ENCODE measurements around the gene CEP135. TPM values are rescaled to one million over a fixed set of nuclear protein-coding genes. Genes with fewer than 3 reads are reported as not detected.
"Not testable (repeated sequence)": the region's sequence is repeated elsewhere in the genome, so short reads cannot be mapped to it uniquely, and the experiment has no call there.

The CEP135 gene
- total RNA-seq, 1 donor from 2014 or later = 15.7 TPM

DNA sequence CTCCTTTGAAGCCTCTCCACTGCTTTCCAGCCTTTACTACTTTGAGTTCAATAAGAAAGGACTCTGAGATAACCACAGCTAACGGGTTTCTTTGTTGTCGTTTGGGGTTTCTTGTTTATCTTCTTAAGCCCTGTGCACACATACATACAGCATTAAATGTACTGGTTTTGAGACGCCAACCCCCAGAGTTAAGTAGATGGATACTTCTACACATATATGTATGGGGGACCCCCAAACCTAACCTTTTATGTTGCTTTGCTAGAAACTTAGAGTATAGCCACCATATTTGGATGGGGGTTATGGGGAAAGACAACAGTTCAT lies 697 bp downstream of the CEP135 start:
- Mint-ChIP-seq H3K9me3 (no peaks in the 10 kb centered on the region), H3K4me1 (ENCODE audit: low read depth) (peaks cover 30% of the 10 kb centered on the region), H3K27ac (peak overlapping the region; percentile 93), H3K27me3 (ENCODE audit: low read depth) (no peaks in the 10 kb centered on the region), H3K4me3 (ENCODE audit: low read depth) (peak overlapping the region; percentile 83), H3K36me3 (ENCODE audit: low read depth) (peaks cover 25% of the 10 kb centered on the region)
- intact Hi-C loops (cut with micrococcal nuclease) = loop anchor here (2.0 to 10.0 kb wide), 9 partner anchors 97 to 1887 kb away; partner anchors contain the start of genes CHIC2, CLOCK, EXOC1 and NOA1
- DNase-seq (ENCODE audit: low spot score) = no peak

DNA sequence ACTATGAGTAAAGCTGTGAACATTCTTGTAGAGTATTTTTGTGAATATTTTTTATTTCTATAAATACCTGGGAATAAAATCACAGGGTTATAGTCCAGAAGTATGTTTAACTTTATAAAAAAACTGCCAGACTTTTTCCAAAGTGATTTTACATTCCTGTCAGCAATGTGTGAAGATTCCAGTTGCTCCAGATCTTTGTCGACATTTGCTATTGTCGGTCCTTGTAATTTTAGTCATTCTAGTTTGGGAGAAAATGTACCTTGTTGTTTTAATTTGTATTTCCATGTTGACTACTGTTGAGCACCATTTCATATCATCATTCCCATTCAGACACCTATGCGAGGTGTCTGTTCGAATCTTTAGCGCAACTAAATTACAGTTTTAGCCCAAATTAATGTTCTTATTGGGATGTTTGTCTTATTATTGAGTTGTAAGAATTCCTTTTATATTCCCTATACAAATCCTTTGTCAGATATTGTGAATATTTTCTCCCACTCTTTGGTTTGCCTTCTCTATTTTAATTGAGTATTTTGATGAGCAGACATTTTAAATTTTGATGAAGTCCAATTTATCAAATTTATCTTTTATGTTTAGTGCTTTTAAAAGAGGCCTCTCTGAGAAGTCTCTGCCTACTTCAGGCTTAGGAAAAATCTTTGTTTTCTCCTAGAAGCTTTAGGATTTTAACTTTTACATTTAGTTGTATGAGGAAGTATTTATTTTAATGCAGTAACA lies 2.6 kb downstream of the CEP135 start:
- intact Hi-C loops (cut with micrococcal nuclease) = no loop called here
- Mint-ChIP-seq H3K4me3 (ENCODE audit: low read depth) (no peak overlapping the region), H3K4me1 (ENCODE audit: low read depth) (peaks cover 30% of the 10 kb centered on the region), H3K36me3 (ENCODE audit: low read depth) (peaks cover 38% of the 10 kb centered on the region), H3K27ac (no peak overlapping the region), H3K9me3 (no peaks in the 10 kb centered on the region), H3K27me3 (ENCODE audit: low read depth) (no peaks in the 10 kb centered on the region)
- DNase-seq (ENCODE audit: low spot score) = no peak

DNA sequence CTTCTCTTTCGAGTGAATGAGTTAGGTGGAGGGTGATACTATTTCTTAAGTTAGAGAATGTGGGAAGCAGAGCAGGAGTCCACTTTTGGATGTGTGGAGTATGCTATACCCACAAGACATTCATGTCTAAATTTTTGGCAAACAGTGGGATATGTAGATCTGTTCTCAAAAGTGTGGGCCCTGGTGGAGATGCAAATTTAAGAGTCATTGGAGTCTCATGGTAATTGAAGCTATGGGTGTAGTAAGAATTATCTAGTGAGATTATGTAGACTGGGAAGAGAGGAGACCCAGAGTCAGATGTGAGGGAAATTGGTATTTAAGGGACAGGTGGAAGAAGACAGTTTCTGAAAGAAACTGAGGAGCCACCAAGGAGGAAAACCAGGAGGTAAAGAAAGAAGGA lies 7.0 kb downstream of the CEP135 start:
- Mint-ChIP-seq H3K27ac (no peak overlapping the region), H3K9me3 (no peaks in the 10 kb centered on the region), H3K36me3 (ENCODE audit: low read depth) (peaks cover 62% of the 10 kb centered on the region), H3K4me3 (ENCODE audit: low read depth) (no peak overlapping the region), H3K27me3 (ENCODE audit: low read depth) (no peaks in the 10 kb centered on the region), H3K4me1 (ENCODE audit: low read depth) (peaks cover 4% of the 10 kb centered on the region)
- intact Hi-C loops (cut with micrococcal nuclease) = no loop called here
- DNase-seq (ENCODE audit: low spot score) = no peak

DNA sequence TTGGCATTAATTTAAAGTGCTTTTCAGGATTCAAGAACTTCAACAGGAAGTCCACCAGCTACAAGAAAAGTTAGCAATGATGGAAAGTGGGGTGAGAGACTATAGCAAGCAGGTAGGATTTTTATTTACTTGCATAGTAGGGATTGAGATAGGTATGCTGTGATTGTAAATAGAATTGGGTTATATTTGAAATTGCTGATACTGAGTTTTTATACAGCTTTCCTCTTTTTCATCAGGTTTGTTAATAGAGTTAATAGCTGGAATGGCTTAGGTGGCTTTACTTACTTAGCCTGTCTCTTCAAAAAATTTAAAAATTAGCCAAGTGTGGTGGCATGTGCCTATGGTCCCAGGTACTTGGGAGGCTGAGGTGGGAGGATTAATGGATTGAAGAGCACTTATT lies 10.9 kb downstream of the CEP135 start:
- no peaks in the 10 kb centered on the region for H3K9me3 Mint-ChIP-seq
- intact Hi-C loops (cut with micrococcal nuclease) = no loop called here
- peaks cover 51% of the 10 kb centered on the region for H3K36me3 Mint-ChIP-seq (ENCODE audit: low read depth)
- no peak for DNase-seq (ENCODE audit: low spot score)
- H3K4me3 Mint-ChIP-seq (ENCODE audit: low read depth) = no peak overlapping the region
- no peak overlapping the region for H3K27ac Mint-ChIP-seq
- no peaks in the 10 kb centered on the region for H3K27me3 Mint-ChIP-seq (ENCODE audit: low read depth)
- no peaks in the 10 kb centered on the region for H3K4me1 Mint-ChIP-seq (ENCODE audit: low read depth)

DNA sequence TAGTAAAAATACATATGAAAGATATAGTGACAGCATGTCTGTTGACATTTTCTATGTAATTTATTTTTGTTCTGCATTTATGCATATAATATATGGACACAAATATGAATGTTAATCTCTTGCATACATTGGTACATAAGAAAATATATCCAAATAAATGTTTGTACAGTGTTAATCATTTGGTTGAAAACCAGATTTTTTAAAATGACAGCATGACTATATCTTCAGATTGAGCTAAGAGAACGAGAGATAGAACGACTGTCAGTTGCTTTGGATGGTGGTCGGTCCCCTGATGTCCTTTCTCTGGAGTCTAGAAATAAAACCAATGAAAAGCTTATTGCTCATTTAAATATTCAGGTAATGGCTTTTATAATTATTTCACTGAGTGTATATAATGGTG lies 15.3 kb downstream of the CEP135 start:
- Mint-ChIP-seq H3K4me1 (ENCODE audit: low read depth) (no peaks in the 10 kb centered on the region), H3K9me3 (no peaks in the 10 kb centered on the region), H3K4me3 (ENCODE audit: low read depth) (no peak overlapping the region), H3K36me3 (ENCODE audit: low read depth) (peaks cover 45% of the 10 kb centered on the region), H3K27me3 (ENCODE audit: low read depth) (no peaks in the 10 kb centered on the region), H3K27ac (no peak overlapping the region)
- no peak for DNase-seq (ENCODE audit: low spot score)
- intact Hi-C loops (cut with micrococcal nuclease) = no loop called here

DNA sequence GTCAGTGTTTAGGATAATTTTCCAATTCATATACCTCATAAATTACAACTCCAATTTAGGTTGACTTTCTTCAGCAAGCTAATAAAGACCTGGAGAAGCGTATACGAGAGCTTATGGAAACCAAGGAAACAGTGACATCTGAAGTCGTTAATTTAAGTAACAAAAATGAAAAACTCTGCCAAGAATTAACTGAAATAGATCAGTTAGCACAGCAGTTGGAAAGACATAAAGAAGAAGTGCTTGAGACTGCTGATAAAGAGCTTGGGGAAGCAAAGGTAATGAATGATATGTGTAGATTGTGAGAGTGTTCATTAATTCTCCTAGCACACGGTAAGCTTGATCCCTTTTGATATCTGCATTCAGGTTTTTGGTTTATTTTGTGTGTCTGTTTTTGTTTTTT lies 16.8 kb downstream of the CEP135 start:
- Mint-ChIP-seq H3K9me3 (no peaks in the 10 kb centered on the region), H3K36me3 (ENCODE audit: low read depth) (peaks cover 35% of the 10 kb centered on the region), H3K4me1 (ENCODE audit: low read depth) (no peaks in the 10 kb centered on the region), H3K27me3 (ENCODE audit: low read depth) (no peaks in the 10 kb centered on the region), H3K27ac (no peak overlapping the region), H3K4me3 (ENCODE audit: low read depth) (no peak overlapping the region)
- intact Hi-C loops (cut with micrococcal nuclease) = no loop called here
- DNase-seq (ENCODE audit: low spot score) = no peak

DNA sequence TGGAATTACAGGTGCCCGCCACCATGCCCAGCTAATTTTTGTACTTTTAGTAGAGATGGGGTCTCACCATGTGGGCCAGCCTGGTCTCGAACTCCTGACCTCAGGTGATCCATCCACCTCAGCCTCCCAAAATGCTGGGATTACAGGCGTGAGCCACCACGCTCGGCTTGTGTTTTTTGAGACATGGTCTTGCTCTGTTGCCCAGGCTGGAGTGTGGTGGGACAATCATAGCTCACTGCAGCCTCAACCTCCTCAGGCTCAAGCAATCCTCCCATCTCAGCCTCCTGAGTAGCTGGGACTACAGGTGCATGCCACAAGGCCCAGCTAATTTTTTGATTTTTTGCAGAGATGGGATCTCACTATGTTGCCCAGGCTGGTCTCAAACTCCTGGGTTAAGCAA lies 17.6 kb downstream of the CEP135 start:
- H3K9me3 Mint-ChIP-seq; H3K4me3 Mint-ChIP-seq (ENCODE audit: low read depth); H3K27ac Mint-ChIP-seq; DNase-seq (ENCODE audit: low spot score); H3K27me3 Mint-ChIP-seq (ENCODE audit: low read depth); H3K4me1 Mint-ChIP-seq (ENCODE audit: low read depth); intact Hi-C loops (cut with micrococcal nuclease): not testable (repeated sequence)
- H3K36me3 Mint-ChIP-seq (ENCODE audit: low read depth) = peaks cover 35% of the 10 kb centered on the region

DNA sequence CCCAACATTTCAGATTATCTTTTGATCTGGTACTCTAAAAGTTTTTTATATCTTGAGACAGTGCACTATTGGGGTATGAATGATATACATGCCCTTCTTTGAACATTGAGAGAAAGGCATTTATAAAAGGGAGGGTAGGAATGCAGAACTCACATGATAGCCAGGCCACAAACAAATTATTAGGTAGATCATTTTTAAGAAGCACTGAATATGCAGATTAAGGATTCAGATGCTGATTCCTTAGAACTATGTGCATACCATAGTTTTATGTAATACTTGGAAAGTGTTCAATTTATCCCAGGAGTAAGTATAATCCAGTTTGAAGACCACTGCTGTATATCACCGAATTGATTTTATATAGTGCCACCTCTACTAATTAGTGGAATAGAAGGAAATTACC lies 18.6 kb downstream of the CEP135 start:
- Mint-ChIP-seq H3K27ac (no peak overlapping the region), H3K36me3 (ENCODE audit: low read depth) (peaks cover 34% of the 10 kb centered on the region), H3K9me3 (no peaks in the 10 kb centered on the region), H3K4me3 (ENCODE audit: low read depth) (no peak overlapping the region), H3K4me1 (ENCODE audit: low read depth) (no peaks in the 10 kb centered on the region), H3K27me3 (ENCODE audit: low read depth) (no peaks in the 10 kb centered on the region)
- no peak for DNase-seq (ENCODE audit: low spot score)
- intact Hi-C loops (cut with micrococcal nuclease) = no loop called here

DNA sequence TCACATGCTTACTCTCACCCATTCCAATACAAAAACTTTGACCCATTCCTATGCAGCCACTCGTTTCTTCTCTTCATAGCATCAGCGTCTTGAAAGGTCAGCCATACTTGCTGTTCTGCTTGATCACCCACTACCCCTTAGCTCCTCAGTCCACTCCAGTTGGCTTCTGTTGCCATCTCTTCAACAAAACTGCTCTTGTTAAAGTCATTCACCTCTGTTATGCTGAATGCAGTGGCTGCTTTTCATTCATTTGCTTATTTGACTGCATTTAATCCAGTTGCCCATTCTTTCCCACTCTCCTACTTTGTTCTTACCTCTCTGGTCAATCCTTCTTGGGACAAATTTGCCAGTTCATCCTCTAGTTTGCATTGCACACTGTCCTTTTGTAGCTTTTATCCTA lies 24.9 kb downstream of the CEP135 start:
- Mint-ChIP-seq H3K9me3 (no peaks in the 10 kb centered on the region), H3K27ac (no peak overlapping the region), H3K27me3 (ENCODE audit: low read depth) (no peaks in the 10 kb centered on the region), H3K4me3 (ENCODE audit: low read depth) (no peak overlapping the region), H3K4me1 (ENCODE audit: low read depth) (no peaks in the 10 kb centered on the region), H3K36me3 (ENCODE audit: low read depth) (peaks cover 26% of the 10 kb centered on the region)
- DNase-seq (ENCODE audit: low spot score) = no peak
- intact Hi-C loops (cut with micrococcal nuclease) = no loop called here

DNA sequence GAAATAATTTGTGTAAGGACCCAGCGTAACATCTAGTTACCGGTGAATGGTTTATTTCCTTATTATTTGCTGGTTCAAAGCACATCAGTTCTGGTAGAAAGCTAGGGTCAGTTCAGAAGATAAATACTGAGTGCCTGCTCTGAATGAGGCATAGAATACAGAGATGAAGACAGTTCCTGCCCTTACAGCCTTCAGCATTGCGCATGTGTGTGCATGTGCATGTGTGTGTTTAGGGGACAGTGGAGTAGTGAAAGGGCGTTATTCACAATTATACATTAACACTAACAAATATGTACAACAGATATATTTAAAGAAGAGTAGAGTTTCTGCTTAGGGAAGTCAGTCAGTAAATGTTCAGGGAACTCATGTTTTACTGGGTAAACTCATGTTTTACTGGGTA lies 29.1 kb downstream of the CEP135 start:
- intact Hi-C loops (cut with micrococcal nuclease) = no loop called here
- Mint-ChIP-seq H3K9me3 (no peaks in the 10 kb centered on the region), H3K4me1 (ENCODE audit: low read depth) (peaks cover 8% of the 10 kb centered on the region), H3K27me3 (ENCODE audit: low read depth) (no peaks in the 10 kb centered on the region), H3K27ac (no peak overlapping the region), H3K4me3 (ENCODE audit: low read depth) (no peak overlapping the region), H3K36me3 (ENCODE audit: low read depth) (peaks cover 46% of the 10 kb centered on the region)
- no peak for DNase-seq (ENCODE audit: low spot score)

DNA sequence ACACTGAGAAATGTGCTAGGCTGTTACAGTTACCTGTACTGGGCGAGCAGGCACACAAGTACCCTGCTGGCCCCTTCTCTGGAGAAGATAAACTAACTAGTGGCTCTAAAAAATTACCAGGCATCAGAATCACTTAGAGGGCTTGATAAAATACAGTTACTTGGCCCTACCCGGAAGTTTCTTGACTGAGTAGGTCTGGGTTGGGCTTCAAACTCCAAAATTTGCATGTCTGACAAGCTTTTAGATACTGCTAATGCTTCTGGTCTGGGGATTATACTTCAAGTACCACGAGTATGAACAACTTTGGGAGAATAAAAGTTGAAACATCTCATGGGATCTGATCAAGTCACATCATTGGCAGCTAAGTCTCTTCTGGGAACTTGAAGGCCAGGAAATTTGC lies 30.8 kb downstream of the CEP135 start:
- Mint-ChIP-seq H3K9me3 (no peaks in the 10 kb centered on the region), H3K4me1 (ENCODE audit: low read depth) (peaks cover 8% of the 10 kb centered on the region), H3K27ac (no peak overlapping the region), H3K4me3 (ENCODE audit: low read depth) (no peak overlapping the region), H3K36me3 (ENCODE audit: low read depth) (peaks cover 53% of the 10 kb centered on the region), H3K27me3 (ENCODE audit: low read depth) (no peaks in the 10 kb centered on the region)
- intact Hi-C loops (cut with micrococcal nuclease) = no loop called here
- no peak for DNase-seq (ENCODE audit: low spot score)

DNA sequence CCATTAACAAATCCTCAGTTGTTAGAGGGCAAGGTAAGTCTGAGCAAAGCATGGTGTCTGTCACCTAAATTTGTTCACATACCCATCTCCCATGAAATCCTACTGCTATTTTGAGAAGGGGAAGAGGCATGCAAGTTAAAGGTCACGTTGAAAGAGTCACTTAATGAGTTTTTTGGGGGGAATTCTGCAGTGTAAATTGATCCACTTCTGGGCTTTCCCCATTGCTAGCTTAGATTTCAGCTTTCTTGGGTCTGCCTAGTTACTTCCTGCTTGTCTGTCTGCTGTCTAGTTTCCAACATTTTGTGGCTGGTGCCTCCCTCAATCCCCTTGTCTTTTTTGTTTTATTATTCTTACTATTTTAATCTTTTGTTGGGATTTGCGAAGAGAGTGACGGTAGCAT lies 32.0 kb downstream of the CEP135 start:
- Mint-ChIP-seq H3K36me3 (ENCODE audit: low read depth) (peaks cover 53% of the 10 kb centered on the region), H3K4me1 (ENCODE audit: low read depth) (peaks cover 8% of the 10 kb centered on the region), H3K27ac (peak overlapping the region; percentile 68), H3K4me3 (ENCODE audit: low read depth) (no peak overlapping the region), H3K27me3 (ENCODE audit: low read depth) (no peaks in the 10 kb centered on the region), H3K9me3 (no peaks in the 10 kb centered on the region)
- no peak for DNase-seq (ENCODE audit: low spot score)
- intact Hi-C loops (cut with micrococcal nuclease) = no loop called here

DNA sequence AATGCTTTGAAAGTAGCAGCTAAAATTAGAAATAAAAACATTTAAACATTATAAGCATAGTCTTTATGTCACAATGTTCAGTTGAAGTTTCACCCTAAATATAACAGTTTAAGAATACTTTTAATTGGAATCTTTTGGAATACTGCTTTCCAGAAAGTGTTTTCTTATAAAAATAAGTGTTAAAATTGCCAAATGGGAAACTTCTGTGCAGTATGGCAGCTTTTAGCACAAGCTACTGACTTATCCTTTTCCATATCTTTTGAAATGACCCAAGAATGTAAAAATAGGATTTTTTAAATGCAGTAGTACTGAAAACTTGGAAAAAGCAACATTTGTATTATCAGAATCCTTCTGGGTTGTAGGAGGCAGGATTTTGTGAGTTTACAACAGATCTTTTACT lies 34.2 kb downstream of the CEP135 start:
- Mint-ChIP-seq H3K36me3 (ENCODE audit: low read depth) (peaks cover 59% of the 10 kb centered on the region), H3K4me3 (ENCODE audit: low read depth) (no peak overlapping the region), H3K27ac (no peak overlapping the region), H3K9me3 (no peaks in the 10 kb centered on the region), H3K4me1 (ENCODE audit: low read depth) (peaks cover 8% of the 10 kb centered on the region), H3K27me3 (ENCODE audit: low read depth) (no peaks in the 10 kb centered on the region)
- intact Hi-C loops (cut with micrococcal nuclease) = no loop called here
- no peak for DNase-seq (ENCODE audit: low spot score)

DNA sequence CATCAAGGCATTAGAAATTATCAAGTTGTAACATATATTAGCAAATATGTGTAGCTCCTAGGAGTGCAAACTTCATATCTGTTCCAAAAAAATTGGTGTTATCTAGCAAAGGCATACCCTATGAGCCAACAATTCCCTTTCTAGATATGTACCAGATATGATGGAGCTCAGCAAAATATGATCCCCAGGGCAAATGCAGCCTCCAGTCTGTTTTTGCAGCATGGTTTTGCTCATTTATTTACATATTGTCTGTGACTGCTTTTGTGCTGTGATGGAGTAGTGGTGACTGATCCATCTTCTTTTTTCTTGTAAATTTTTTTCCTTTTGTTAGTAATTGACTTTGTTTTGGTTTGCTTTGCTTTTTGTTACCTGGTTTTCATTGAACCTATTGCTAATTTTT lies 41.0 kb downstream of the CEP135 start:
- peaks cover 22% of the 10 kb centered on the region for H3K4me1 Mint-ChIP-seq (ENCODE audit: low read depth)
- peaks cover 37% of the 10 kb centered on the region for H3K36me3 Mint-ChIP-seq (ENCODE audit: low read depth)
- no peaks in the 10 kb centered on the region for H3K9me3 Mint-ChIP-seq
- no peak for DNase-seq (ENCODE audit: low spot score)
- no peak overlapping the region for H3K4me3 Mint-ChIP-seq (ENCODE audit: low read depth)
- no peaks in the 10 kb centered on the region for H3K27me3 Mint-ChIP-seq (ENCODE audit: low read depth)
- intact Hi-C loops (cut with micrococcal nuclease) = no loop called here
- H3K27ac Mint-ChIP-seq = no peak overlapping the region

Data from activated T-helper 2 cell treated with anti-CD3 and anti-CD28 coated beads, Interferon-gamma antibody, Interleukin-2, Interleukin-4, amounts not matched to agents 10 μg/mL and 5 μg/mL and 100 μg/mL, durations not matched to agents 14 hours and 24 hours and 36 hours (primary cell).